NB4 (cell line): ENCODE measurements around the gene CPED1.

Experiments used
- DNase-seq: peaks from one replicate; pipeline ENCODE4 v3.0.0; 2010; ENCODE audit warnings: low read depth
- H3K4me3 ChIP-seq: one replicate; pipeline ENCODE4 v1.5.1; 2011; ENCODE audit warnings: mild to moderate bottlenecking, low read depth, low read length, moderate library complexity
- MYC ChIP-seq: IDR thresholded peaks from 2 replicates; pipeline ENCODE4 v1.6.1; 2011; ENCODE audit warnings: low read depth, low read length
- POLR2A ChIP-seq: IDR thresholded peaks from 2 replicates; pipeline ENCODE4 v1.6.1; 2011; ENCODE audit warnings: mild to moderate bottlenecking; ENCODE audit not compliant: insufficient read length; ENCODE audit errors: extremely low read depth
- TF ChIP-seq, protein P1 (sequence below): IDR thresholded peaks from 2 replicates; pipeline ENCODE4 v1.6.1; 2011; ENCODE audit warnings: low read depth, low read length
- TF ChIP-seq, protein P2 (sequence below): IDR thresholded peaks from one replicate; pipeline ENCODE4 v1.5.1; 2012; ENCODE audit warnings: low read depth, low read length

CPED1 gene

DNA sequence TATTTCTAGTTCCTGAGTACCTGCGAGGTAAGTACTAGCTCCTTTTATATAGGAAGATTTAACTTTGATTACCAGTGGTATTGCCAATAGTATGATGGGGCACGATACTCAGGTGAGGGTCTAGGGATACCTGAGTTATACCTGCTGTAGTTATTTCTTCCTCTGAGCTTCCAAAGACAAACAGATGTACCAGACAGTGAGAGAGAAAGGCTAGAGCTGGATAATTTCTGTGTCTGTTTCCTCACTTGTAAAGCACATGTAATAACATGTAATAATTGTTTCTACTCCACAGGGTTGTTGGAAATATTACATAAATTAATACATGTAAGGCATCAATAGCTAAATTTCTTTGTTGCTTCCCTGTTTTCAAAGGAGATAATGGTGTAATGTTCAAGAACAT, 53.7 kb downstream of the CPED1 start:
- H3K4me3 ChIP-seq: no peak overlapping the region
- no peak for DNase-seq
- TF ChIP-seq, protein P1, sequence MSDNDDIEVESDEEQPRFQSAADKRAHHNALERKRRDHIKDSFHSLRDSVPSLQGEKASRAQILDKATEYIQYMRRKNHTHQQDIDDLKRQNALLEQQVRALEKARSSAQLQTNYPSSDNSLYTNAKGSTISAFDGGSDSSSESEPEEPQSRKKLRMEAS: no peak
- TF ChIP-seq MYC (no peak), POLR2A (no peak)
- TF ChIP-seq, protein P2, sequence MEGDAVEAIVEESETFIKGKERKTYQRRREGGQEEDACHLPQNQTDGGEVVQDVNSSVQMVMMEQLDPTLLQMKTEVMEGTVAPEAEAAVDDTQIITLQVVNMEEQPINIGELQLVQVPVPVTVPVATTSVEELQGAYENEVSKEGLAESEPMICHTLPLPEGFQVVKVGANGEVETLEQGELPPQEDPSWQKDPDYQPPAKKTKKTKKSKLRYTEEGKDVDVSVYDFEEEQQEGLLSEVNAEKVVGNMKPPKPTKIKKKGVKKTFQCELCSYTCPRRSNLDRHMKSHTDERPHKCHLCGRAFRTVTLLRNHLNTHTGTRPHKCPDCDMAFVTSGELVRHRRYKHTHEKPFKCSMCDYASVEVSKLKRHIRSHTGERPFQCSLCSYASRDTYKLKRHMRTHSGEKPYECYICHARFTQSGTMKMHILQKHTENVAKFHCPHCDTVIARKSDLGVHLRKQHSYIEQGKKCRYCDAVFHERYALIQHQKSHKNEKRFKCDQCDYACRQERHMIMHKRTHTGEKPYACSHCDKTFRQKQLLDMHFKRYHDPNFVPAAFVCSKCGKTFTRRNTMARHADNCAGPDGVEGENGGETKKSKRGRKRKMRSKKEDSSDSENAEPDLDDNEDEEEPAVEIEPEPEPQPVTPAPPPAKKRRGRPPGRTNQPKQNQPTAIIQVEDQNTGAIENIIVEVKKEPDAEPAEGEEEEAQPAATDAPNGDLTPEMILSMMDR: no peak

DNA sequence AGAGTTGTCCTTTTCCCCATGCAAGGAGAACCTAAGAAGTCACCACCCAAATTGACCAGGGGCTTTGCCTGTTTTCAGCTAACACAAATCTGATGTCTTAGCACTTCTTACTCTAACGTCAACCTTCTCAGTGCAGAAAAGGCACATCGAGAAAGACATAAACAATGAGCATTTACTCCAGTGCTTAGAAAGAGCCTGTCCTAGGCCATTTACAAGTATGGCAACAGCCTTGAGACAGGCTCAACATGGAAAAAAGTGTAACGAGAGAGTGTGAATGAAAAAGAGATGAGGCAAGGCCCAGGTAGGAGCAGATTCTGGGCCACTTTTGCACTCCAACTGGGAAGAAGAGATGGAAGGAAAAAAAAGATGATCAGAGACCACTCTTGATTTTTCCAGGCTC, 54.4 kb downstream of the CPED1 start:
- TF ChIP-seq, protein P2: no peak
- no peak for TF ChIP-seq POLR2A
- no peak for TF ChIP-seq MYC
- TF ChIP-seq, protein P1: no peak
- DNase-seq: no peak
- no peak overlapping the region for H3K4me3 ChIP-seq

DNA sequence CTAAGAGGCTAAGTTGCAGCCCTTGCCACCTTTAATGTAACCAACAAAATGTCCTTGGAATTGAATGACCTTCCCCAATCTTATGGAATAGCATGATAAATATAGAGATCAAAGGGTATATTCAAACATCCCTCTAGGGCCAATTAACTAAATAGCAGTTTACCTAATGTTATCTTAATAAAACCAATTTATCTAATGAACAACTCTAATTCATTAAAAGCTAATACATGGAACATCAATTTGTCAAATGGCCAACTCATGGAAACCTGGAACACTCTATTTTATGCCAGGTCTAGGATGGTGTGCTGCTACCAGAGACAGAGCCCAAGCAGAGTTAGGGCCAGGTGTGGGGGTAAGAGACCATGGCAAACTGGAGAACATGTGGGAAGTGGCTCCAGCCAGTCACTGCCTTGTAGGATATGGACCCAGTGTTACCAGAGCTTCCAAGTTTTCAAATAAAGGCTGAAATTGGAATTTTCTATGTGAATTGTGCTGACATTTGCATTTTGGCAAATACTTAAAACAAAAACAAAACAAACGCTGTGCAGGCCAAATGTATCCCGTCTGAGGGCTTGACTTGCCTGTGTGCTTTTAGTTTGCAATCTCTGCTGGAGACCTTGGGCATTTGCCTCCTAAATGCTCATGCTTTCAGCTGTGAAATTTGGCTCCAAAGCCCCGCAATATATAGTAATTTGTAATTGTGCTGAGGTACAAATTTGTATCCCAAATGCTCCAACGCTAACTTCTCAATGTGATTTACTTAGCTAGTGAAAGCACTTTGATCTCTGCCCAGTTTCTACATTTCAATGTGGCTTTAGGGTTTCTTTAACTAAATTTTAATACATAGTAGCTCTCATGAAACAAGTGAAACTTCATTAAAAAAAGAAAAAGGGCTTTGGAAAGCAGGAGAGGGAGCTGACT, 55.1 kb downstream of the CPED1 start:
- TF ChIP-seq MYC: no peak
- TF ChIP-seq, protein P1: no peak
- TF ChIP-seq, protein P2: no peak
- no peak for TF ChIP-seq POLR2A
- DNase-seq: no peak
- H3K4me3 ChIP-seq: no peak overlapping the region

DNA sequence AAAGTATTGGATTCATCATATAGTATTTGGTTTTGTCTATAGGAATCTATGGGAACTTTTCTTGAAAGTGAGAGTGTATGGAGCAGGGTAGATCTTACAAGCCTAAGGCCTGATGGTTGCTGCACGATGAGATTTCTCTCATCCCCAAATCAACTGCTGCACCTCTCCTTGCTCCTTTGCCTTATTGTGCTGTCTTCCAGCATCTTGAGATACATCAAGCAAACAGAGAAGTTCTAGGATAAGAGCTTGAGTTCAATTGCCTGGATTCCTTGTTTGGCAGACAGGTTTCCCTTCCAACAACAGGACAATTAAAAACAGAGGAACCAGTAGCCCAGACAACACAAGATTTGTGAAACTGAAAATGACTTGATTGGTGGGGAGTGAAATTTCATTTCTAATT, 56.6 kb downstream of the CPED1 start:
- no peak for DNase-seq
- TF ChIP-seq, protein P1: no peak
- TF ChIP-seq POLR2A (no peak), MYC (no peak)
- TF ChIP-seq, protein P2: no peak
- no peak overlapping the region for H3K4me3 ChIP-seq

DNA sequence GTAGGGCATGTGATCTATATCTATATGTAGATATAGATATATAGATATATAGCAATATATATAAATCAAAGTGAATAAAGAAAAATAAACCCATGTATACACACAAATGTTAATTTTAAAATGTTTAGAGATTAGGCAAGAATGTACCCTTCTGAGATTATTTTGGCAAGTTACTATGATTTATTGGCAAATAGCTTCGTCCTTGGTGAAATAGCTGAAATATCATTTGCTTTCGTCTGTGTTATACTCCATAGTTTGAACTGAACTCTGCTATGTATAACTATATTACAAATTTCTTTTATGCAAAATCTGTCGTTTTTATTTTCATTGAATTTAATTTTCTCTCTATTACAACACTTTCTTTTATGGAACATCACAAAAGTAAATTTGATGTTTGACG, 57.5 kb downstream of the CPED1 start:
- TF ChIP-seq, protein P1: no peak
- no peak for TF ChIP-seq POLR2A
- TF ChIP-seq MYC: no peak
- TF ChIP-seq, protein P2: no peak
- no peak overlapping the region for H3K4me3 ChIP-seq
- no peak for DNase-seq
